Ishikawa (cell line): Measurements from ENCODE around the gene DHCR7.

Experiments used
- CEBPB ChIP-seq: IDR thresholded peaks from 2 replicates; pipeline ENCODE4 v1.6.1; 2012
- CREB1 ChIP-seq: IDR thresholded peaks from 2 replicates; pipeline ENCODE4 v1.6.1; 2012; ENCODE audit warnings: low read depth
- EGR1 ChIP-seq: IDR thresholded peaks from 2 replicates; pipeline ENCODE4 v1.6.1; 2012
- EP300 ChIP-seq: IDR thresholded peaks from 2 replicates; pipeline ENCODE4 v1.6.1; 2012; ENCODE audit warnings: borderline replicate concordance
- FOXM1 ChIP-seq: IDR thresholded peaks from 2 replicates; pipeline ENCODE4 v1.6.1; 2012; ENCODE audit warnings: low read depth, borderline replicate concordance
- MAX ChIP-seq: IDR thresholded peaks from 2 replicates; pipeline ENCODE4 v1.6.1; 2012
- NFIC ChIP-seq: IDR thresholded peaks from 2 replicates; pipeline ENCODE4 v1.6.1; 2012
- RAD21 ChIP-seq: IDR thresholded peaks from 2 replicates; pipeline ENCODE4 v1.6.1; 2012; ENCODE audit warnings: low read depth
- REST ChIP-seq: IDR thresholded peaks from 2 replicates; pipeline ENCODE4 v1.6.1; 2012; ENCODE audit warnings: low read depth, mild to moderate bottlenecking
- TAF1 ChIP-seq: IDR thresholded peaks from 2 replicates; pipeline ENCODE4 v1.6.1; 2012; ENCODE audit warnings: low read depth, mild to moderate bottlenecking
- TCF12 ChIP-seq: IDR thresholded peaks from 2 replicates; pipeline ENCODE4 v1.6.1; 2012; ENCODE audit warnings: low read depth
- TEAD4 ChIP-seq: IDR thresholded peaks from 2 replicates; pipeline ENCODE4 v1.6.1; 2012
- USF1 ChIP-seq: IDR thresholded peaks from 2 replicates; pipeline ENCODE4 v1.6.1; 2012
- YY1 ChIP-seq: IDR thresholded peaks from 2 replicates; pipeline ENCODE4 v1.6.1; 2012; ENCODE audit warnings: low read depth
- ZBTB7A ChIP-seq: IDR thresholded peaks from 2 replicates; pipeline ENCODE4 v1.6.1; 2012; ENCODE audit warnings: low read depth

Gene DHCR7

GRCh38 chr11:71396548-71397123 lies 51.6 kb downstream of the DHCR7 start:
- TF ChIP-seq TEAD4 (peak; percentile 64), TCF12 (peak; percentile 92), EP300 (peak; percentile 77), TAF1 (no peak), YY1 (0 out of 2 replicates have a peak, but pooled peaks have one; percentile 46), ZBTB7A (0 out of 2 replicates have a peak, but pooled peaks have one; percentile 19), CREB1 (no peak), NFIC (peak; percentile 99)

DNA sequence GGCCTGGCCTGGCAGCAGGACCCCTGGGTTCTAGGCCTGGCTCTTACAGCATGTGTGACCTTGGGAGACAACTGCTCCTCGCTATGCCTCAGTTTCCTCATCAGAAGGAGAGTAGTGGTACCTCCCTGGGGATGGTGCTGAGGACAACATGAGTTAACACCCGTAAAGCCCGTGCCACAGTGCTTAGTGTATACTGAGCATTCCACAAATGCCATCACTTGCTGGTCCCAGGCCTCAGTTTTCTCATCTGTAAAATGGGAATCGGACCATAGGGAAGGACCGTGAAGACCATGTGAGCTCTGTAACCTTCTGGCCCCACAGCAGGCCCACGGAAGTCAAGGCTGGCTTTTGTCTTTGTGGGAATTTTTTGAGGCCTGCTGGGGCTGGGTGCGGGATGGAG lies 52.4 kb downstream of the DHCR7 start:
- no peak for TF ChIP-seq RAD21
- no peak for TF ChIP-seq TCF12
- no peak for TF ChIP-seq TAF1
- no peak for TF ChIP-seq YY1
- TF ChIP-seq CREB1, result no peak
- no peak for TF ChIP-seq FOXM1
- TF ChIP-seq REST, result no peak
- TF ChIP-seq NFIC, result no peak

GRCh38 chr11:71395263-71395560 lies 53.0 kb downstream of the DHCR7 start:
- TF ChIP-seq REST, result no peak
- TF ChIP-seq TEAD4, result no peak
- TF ChIP-seq TAF1, result no peak
- no peak for TF ChIP-seq CREB1
- TF ChIP-seq FOXM1, result no peak
- no peak for TF ChIP-seq NFIC
- TF ChIP-seq ZBTB7A, result no peak
- no peak for TF ChIP-seq MAX
- TF ChIP-seq YY1, result no peak
- TF ChIP-seq CEBPB, result no peak
- no peak for TF ChIP-seq EP300

DNA sequence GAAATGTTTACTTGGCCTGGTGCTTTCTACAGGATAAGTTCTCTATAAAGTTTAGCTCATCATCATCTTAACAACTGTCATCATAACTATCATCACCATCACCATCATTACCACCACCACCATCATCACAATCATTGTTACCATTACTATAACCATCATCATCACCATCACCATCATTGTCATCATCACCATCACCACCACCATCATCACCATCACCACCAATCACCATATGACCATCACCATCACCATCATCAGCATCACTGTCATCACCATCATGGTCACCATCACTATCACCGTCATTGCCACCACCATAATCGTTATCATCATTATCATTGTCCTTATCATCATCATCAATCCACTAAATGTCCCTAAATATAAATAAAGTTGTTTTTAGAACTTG lies 54.9 kb downstream of the DHCR7 start:
- TF ChIP-seq CREB1, result no peak
- TF ChIP-seq USF1, result no peak
- TF ChIP-seq EP300, result no peak
- TF ChIP-seq ZBTB7A, result no peak
- no peak for TF ChIP-seq YY1
- TF ChIP-seq TEAD4, result no peak
- no peak for TF ChIP-seq MAX
- TF ChIP-seq TCF12, result no peak
- no peak for TF ChIP-seq RAD21
- TF ChIP-seq FOXM1, result no peak
- TF ChIP-seq EGR1, result no peak

GRCh38 chr11:71391796-71392195 lies 56.4 kb downstream of the DHCR7 start:
- TF ChIP-seq CEBPB (no peak), REST (no peak), YY1 (no peak)

DNA sequence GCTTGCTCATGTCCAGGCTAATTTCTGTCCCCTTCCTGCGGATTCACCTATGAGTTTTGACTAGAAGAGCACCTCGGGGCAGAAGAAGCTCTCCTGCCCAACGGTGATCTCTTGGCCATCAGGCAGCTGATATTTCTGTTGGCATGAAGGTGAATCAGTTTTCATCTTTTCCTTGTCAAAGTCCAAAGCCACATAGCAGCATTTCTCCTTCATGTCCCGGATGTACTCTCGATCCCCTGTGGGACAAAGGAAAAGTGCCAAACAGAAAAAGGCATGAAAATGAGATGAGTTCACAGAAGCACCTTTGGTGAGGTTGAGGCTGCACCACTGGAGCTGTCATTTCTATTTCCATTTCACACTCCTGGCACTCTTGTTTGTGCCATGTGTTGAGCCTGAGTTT lies 56.8 kb downstream of the DHCR7 start:
- TF ChIP-seq EGR1 (no peak), FOXM1 (no peak), CREB1 (no peak), ZBTB7A (no peak), TEAD4 (no peak), TAF1 (no peak), REST (no peak), TCF12 (no peak), NFIC (no peak), MAX (no peak), CEBPB (no peak)
